Spleen (tissue), 11 donors: Measurements from ENCODE around the gene ZGPAT. TPM values are rescaled to one million over a fixed set of nuclear protein-coding genes. Genes with fewer than 3 reads are reported as not detected.

Experiments used
- DNase-seq: peaks from one replicate; pipeline ENCODE4 v3.0.0-alpha.2; 2020
- H3K27ac ChIP-seq, 8 donors: fragments of 200-600 bp; sonication (generic) in 7 of 8; 1 replicate in 4 of 8; 2 replicates in 4 of 8; pipeline versions ENCODE4 v1.5.0 to v1.8.0; 2016 to 2021; ENCODE audit warnings: inconsistent platforms in 4 of 8, mild to moderate bottlenecking in 4 of 8, moderate library complexity in 1 of 8
- H3K27me3 ChIP-seq, 7 donors: fragments of 200-600 bp; sonication (generic) in 6 of 7; replicated peaks in 1 of 7; 1 replicate in 4 of 7; 2 replicates in 3 of 7; pipeline versions ENCODE4 v1.5.0 to v1.8.0; 2016 to 2021; ENCODE audit warnings: inconsistent platforms in 3 of 7, mild to moderate bottlenecking in 1 of 7
- H3K36me3 ChIP-seq, 6 donors: fragments of 200-600 bp; sonication (generic) in 5 of 6; 1 replicate in 4 of 6; 2 replicates in 2 of 6; pipeline versions ENCODE4 v1.5.0 to v1.8.0; 2016 to 2021; ENCODE audit warnings: inconsistent platforms in 2 of 6
- H3K4me1 ChIP-seq, 6 donors: fragments of 200-600 bp; sonication (generic) in 5 of 6; 1 replicate in 3 of 6; 2 replicates in 3 of 6; pipeline versions ENCODE4 v1.5.0 to v1.8.0; 2016 to 2021; ENCODE audit warnings: inconsistent platforms in 3 of 6
- H3K4me3 ChIP-seq, 8 donors: fragments of 200-600 bp; sonication (generic) in 7 of 8; 1 replicate in 4 of 8; 2 replicates in 4 of 8; pipeline versions ENCODE4 v1.5.0 to v1.8.0; 2016 to 2021; ENCODE audit warnings: inconsistent platforms in 4 of 8, mild to moderate bottlenecking in 4 of 8, moderate library complexity in 2 of 8
- H3K9me3 ChIP-seq, 8 donors: fragments of 200-600 bp; sonication (generic) in 7 of 8; 1 replicate in 4 of 8; 2 replicates in 4 of 8; pipeline versions ENCODE4 v1.5.0 to v1.8.0; 2016 to 2021; ENCODE audit warnings: inconsistent platforms in 4 of 8
- CTCF ChIP-seq, 11 experiments: fragments of 200-600 bp in 7 of 11; fragments of 450-650 bp in 4 of 11; sonication (generic) in 4 of 11; IDR thresholded peaks in 8 of 11; conservative IDR thresholded peaks in 3 of 11; 1 replicate in 7 of 11; 2 replicates in 4 of 11; pipeline versions ENCODE4 v1.4.0 to v1.8.0; 2016 to 2021; ENCODE audit warnings: antibody characterized with exemption in 11 of 11, inconsistent platforms in 4 of 11, mild to moderate bottlenecking in 1 of 11
- POLR2A ChIP-seq, 3 donors: fragments of 450-650 bp; IDR thresholded peaks; one replicate each; pipeline ENCODE4 v1.5.1; 2017; ENCODE audit warnings: antibody characterized with exemption in 3 of 3, mild to moderate bottlenecking in 1 of 3
- POLR2AphosphoS5 ChIP-seq, 3 donors: sonication (generic); formaldehyde crosslinking; IDR thresholded peaks; one replicate each; pipeline ENCODE4 v1.5.1; 2017; ENCODE audit warnings: antibody characterized with exemption in 3 of 3
- WGBS, 5 donors: extraction: QIAGEN DNeasy Blood & Tissue Kit in 3 of 5; methylation state at CpG; one replicate each; pipeline versions ENCODE4 v1.1.5 to v1.1.7; 2013 to 2018; 5-methylcytosine and 5-hydroxymethylcytosine counted together
- intact Hi-C: fragments of 100-400 bp; cut with DNase I; formaldehyde crosslinking; loops from one replicate; pipeline ENCODE4 v1.15.0; 2023; ENCODE audit warnings: low total_unique reads
- polyA plus RNA-seq, 3 donors: library from polyadenylated mRNA; stranded (reverse); fragments of 200-250 nt; gene quantifications; one replicate each; pipeline ENCODE4 v1.2.1, GENCODE V29; 2013
- total RNA-seq, 7 donors: library from RNA; depleted of rRNA in 3 of 7; stranded (reverse); fragments of >200 nt in 3 of 7; fragmentation: NEBNext Ultra II Directional in 4 of 7; extraction: Animal tissue kit (Norgen Biotek cat#: 25700) in 4 of 7; gene quantifications; one replicate each; pipeline versions ENCODE4 v1.1.0 to v1.2.1, GENCODE V29; 2016 to 2021
- donor health status: healthy with polysubstance abuse.
- donor health status: DM: no; HTN: no; CAD: no; lungs with moderate emphysema.
- donor health status: DM: no; HTN: no; CAD: no.
- donor health status: Bipolar disorder and iron deficiency.
- donor health status: healthy.
- donor health status: DM: no; HTN: no; CAD: no.
- donor health status: DM: yes; HTN: yes; CAD: no.

ZGPAT gene
- total and polyA plus RNA-seq, 10 donors, result 23.6 to 72.8 (median 38.2) TPM

GRCh38 chr20:63755933-63756647 is 48.3 kb downstream of the ZGPAT start:
- peak in 2 of 3 donors; percentile 35 to 72 for TF ChIP-seq POLR2AphosphoS5 (IDR thresholded peaks at IDR 0.05)
- no peak for TF ChIP-seq POLR2A (IDR thresholded peaks at IDR 0.05)
- no peak for TF ChIP-seq CTCF (IDR thresholded peaks at IDR 0.05 in 8 of 11, conservative IDR thresholded peaks at IDR 0.05 in 3 of 11)
- intact Hi-C loops, result no loop called here
- WGBS, 5 donors, result 71 to 81% (median 76%) methylated on average over 18 of the region's 18 CpGs
- Histone ChIP-seq H3K27me3 (no peaks in the 10 kb centered on the region), H3K4me1 (peaks cover 0 to 53% (median 25%) of the 10 kb centered on the region in 6 donors), H3K36me3 (peaks cover 0 to 20% (median 2%) of the 10 kb centered on the region in 6 donors), H3K4me3 (no peak overlapping the region), H3K27ac (peak overlapping the region in 7 of 8 donors; percentile 14 to 65 (median 54)), H3K9me3 (no peaks in the 10 kb centered on the region)
- DNase-seq, result peak; percentile 80

GRCh38 chr20:63756648-63756991 is 48.8 kb downstream of the ZGPAT start:
- 42 to 63% (median 47%) methylated on average over 7 to 8 of the region's 8 CpGs for WGBS, 5 donors
- H3K36me3 ChIP-seq, result peaks cover 0 to 21% (median 2%) of the 10 kb centered on the region in 6 donors
- peak overlapping the region in 6 of 8 donors; percentile 19 to 65 (median 56) for H3K27ac ChIP-seq
- no peaks in the 10 kb centered on the region for H3K9me3 ChIP-seq
- no peak for DNase-seq
- peaks cover 0 to 49% (median 21%) of the 10 kb centered on the region in 6 donors for H3K4me1 ChIP-seq
- H3K4me3 ChIP-seq, result no peak overlapping the region
- intact Hi-C loops, result no loop called here
- TF ChIP-seq POLR2A (IDR thresholded peaks at IDR 0.05), result no peak
- peak in 1 of 3 donors; percentile 30 for TF ChIP-seq POLR2AphosphoS5 (IDR thresholded peaks at IDR 0.05)
- no peaks in the 10 kb centered on the region for H3K27me3 ChIP-seq

- intact Hi-C loops, result no loop called here
- DNase-seq, result no peak
- 86 to 94% (median 87%) methylated on average over 3 to 7 of the region's 7 CpGs for WGBS, 5 donors
Measured at GRCh38 chr20:63758152-63758551, 50.3 kb downstream of the ZGPAT start.

GRCh38 chr20:63759377-63759901 is 51.6 kb downstream of the ZGPAT start:
- Histone ChIP-seq H3K4me1 (peaks cover 0 to 35% (median 19%) of the 10 kb centered on the region in 6 donors), H3K27ac (peak overlapping the region in 5 of 8 donors; percentile 4 to 53 (median 28)), H3K9me3 (no peaks in the 10 kb centered on the region), H3K4me3 (no peak overlapping the region), H3K36me3 (peaks cover 0 to 22% (median 0%) of the 10 kb centered on the region in 6 donors), H3K27me3 (no peaks in the 10 kb centered on the region)
- TF ChIP-seq POLR2A (IDR thresholded peaks at IDR 0.05), result no peak
- no peak for TF ChIP-seq POLR2AphosphoS5 (IDR thresholded peaks at IDR 0.05)
- no peak for TF ChIP-seq CTCF (IDR thresholded peaks at IDR 0.05 in 8 of 11, conservative IDR thresholded peaks at IDR 0.05 in 3 of 11)
- DNase-seq, result no peak
- WGBS, 5 donors, result 58 to 78% (median 67%) methylated on average over 7 of the region's 7 CpGs
- intact Hi-C loops, result no loop called here

More at GRCh38 chr20:63758152-63758551, 50.3 kb downstream of the ZGPAT start:
- H3K27me3 ChIP-seq, result no peaks in the 10 kb centered on the region
- TF ChIP-seq CTCF (IDR thresholded peaks at IDR 0.05 in 8 of 11, conservative IDR thresholded peaks at IDR 0.05 in 3 of 11) (no peak), POLR2A (IDR thresholded peaks at IDR 0.05) (no peak), POLR2AphosphoS5 (IDR thresholded peaks at IDR 0.05) (no peak)
- no peak overlapping the region for H3K4me3 ChIP-seq
- no peaks in the 10 kb centered on the region for H3K9me3 ChIP-seq
- H3K36me3 ChIP-seq, result peaks cover 0 to 22% (median 0%) of the 10 kb centered on the region in 6 donors
- peak overlapping the region in 1 of 8 donors; percentile 27 for H3K27ac ChIP-seq
- H3K4me1 ChIP-seq, result peaks cover 0 to 36% (median 19%) of the 10 kb centered on the region in 6 donors
